C4-2B (cell line): ENCODE results near the gene PRG3.
"Not testable (repeated sequence)": the region's sequence is repeated elsewhere in the genome, so short reads cannot be mapped to it uniquely, and the experiment has no call there.

Experiments
- H3K27ac ChIP-seq: fragments of 450-650 bp; 2 replicates; pipeline ENCODE4 v1.5.1; 2017
- ZFX ChIP-seq: fragments of 450-650 bp; IDR thresholded peaks from 2 replicates; pipeline ENCODE4 v1.6.1; 2017
- TF ChIP-seq, protein P1 (sequence below): fragments of 450-650 bp; conservative IDR thresholded peaks from 2 replicates; pipeline ENCODE4 v1.5.1; 2017; ENCODE audit warnings: mild to moderate bottlenecking

The PRG3 gene

DNA sequence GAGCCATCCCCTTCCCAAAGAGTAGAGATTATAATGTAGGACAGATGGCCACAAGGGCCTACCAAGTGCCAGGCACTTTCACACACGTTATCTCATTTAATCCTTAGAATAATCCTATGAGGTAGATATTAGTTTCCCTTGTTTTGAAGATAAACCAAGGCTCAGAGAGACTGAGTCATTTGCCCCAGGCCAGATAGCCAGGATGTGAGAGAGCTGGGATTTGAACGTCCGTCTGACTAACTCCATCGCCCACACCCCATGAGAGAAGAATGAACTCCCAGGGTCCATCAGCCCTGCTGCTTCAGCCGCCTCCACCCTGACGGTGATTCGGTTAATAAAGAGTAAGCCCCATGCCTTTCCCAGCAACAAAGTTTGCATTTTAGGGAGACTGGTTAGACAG lies 10.7 kb downstream of the PRG3 start:
- no peak overlapping the region for H3K27ac ChIP-seq
- TF ChIP-seq, protein P1, sequence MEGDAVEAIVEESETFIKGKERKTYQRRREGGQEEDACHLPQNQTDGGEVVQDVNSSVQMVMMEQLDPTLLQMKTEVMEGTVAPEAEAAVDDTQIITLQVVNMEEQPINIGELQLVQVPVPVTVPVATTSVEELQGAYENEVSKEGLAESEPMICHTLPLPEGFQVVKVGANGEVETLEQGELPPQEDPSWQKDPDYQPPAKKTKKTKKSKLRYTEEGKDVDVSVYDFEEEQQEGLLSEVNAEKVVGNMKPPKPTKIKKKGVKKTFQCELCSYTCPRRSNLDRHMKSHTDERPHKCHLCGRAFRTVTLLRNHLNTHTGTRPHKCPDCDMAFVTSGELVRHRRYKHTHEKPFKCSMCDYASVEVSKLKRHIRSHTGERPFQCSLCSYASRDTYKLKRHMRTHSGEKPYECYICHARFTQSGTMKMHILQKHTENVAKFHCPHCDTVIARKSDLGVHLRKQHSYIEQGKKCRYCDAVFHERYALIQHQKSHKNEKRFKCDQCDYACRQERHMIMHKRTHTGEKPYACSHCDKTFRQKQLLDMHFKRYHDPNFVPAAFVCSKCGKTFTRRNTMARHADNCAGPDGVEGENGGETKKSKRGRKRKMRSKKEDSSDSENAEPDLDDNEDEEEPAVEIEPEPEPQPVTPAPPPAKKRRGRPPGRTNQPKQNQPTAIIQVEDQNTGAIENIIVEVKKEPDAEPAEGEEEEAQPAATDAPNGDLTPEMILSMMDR, result no peak
- TF ChIP-seq ZFX, result no peak

- TF ChIP-seq, protein P1, result no peak
- TF ChIP-seq ZFX, result no peak
- H3K27ac ChIP-seq, result no peak overlapping the region
Observed at GRCh38 chr11:57368845-57369232, 12.1 kb downstream of the PRG3 start.

GRCh38 chr11:57368106-57368844 lies 12.7 kb downstream of the PRG3 start:
- TF ChIP-seq, protein P1, result no peak
- no peak for TF ChIP-seq ZFX
- H3K27ac ChIP-seq, result no peak overlapping the region

- TF ChIP-seq ZFX, result no peak
- TF ChIP-seq, protein P1, result no peak
- no peak overlapping the region for H3K27ac ChIP-seq
Observed at GRCh38 chr11:57364851-57365660, 15.9 kb downstream of the PRG3 start.

DNA sequence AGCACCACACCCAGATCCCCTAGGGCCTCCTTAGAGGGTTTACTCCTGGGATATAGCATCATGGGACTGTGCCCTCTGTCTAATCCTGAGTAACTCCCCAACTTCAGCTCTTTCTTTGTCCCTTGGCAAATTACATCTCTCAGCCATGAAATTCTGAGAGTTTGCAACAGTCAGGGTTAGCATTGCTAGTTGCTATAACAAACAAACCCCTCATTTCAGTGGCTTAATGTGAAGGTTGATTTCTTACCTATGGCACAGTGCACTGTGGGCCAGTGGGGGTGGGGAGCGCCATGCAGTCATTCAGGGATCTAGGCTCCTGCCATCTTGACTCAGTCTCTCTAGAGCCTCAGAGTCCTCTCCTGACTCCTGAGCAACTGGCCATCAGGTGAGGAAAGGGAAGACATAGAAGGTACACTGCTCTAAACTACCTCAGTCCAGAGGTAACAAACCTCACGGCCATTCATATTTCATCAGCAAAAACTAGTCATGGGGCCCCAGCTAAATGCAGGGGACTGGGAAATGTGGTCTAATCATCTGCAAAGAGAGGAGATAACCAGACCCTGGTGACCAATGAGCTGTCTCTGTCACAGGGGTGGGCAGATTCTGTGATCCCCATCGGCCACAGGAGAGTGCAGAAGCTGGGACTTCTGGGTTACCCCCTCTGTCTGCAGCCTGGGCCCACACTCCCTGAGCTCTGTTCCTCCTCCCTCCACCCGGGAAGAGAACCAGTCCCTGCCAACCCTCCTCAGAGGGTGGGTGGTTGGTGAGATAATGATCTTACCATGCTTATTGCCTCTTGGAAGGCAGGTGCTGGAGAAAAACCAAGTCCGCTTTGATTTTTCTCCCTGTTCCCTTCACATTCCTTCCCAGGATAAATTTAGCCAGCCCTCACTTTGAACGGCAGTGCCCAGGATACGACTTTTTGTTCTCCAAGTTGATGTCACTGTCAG lies 17.5 kb downstream of the PRG3 start:
- no peak for TF ChIP-seq ZFX
- H3K27ac ChIP-seq, result no peak overlapping the region

DNA sequence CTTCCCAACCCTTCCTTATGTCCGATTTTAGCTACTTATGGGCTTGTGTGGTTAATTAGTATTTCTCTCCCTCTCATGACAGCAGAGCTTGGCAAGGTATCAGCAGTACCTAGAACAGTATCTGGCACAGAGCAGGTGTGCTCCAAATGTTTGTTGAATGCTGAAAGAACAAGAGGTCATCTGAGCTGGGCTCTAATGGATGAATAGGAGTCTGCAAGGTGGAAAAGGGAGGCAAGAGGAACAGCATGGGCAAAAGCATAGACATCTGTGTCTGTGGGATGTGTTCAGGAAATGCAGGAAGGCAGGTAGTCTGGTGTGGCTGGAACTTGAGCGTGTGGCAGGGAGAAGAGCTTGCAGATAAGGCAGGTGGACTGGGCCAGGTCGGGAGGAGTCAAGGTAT lies 19.0 kb downstream of the PRG3 start:
- TF ChIP-seq, protein P1, result no peak
- TF ChIP-seq ZFX, result no peak
- H3K27ac ChIP-seq, result no peak overlapping the region

- not testable (repeated sequence) for H3K27ac ChIP-seq
Observed at GRCh38 chr11:57361420-57361819, 19.5 kb downstream of the PRG3 start.

- no peak overlapping the region for H3K27ac ChIP-seq
- no peak for TF ChIP-seq ZFX
- TF ChIP-seq, protein P1, result no peak
Observed at GRCh38 chr11:57360991-57361390, 20.0 kb downstream of the PRG3 start.
